Activated CD4-positive, CD25-positive, alpha-beta regulatory T cell (primary cell): ENCODE results near the gene RXRB.

Source experiments
- DNase-seq, 4 experiments: peaks; one replicate each; lab custom pipeline; 2025; lab: John Stamatoyannopoulos, UW

RXRB gene

DNA sequence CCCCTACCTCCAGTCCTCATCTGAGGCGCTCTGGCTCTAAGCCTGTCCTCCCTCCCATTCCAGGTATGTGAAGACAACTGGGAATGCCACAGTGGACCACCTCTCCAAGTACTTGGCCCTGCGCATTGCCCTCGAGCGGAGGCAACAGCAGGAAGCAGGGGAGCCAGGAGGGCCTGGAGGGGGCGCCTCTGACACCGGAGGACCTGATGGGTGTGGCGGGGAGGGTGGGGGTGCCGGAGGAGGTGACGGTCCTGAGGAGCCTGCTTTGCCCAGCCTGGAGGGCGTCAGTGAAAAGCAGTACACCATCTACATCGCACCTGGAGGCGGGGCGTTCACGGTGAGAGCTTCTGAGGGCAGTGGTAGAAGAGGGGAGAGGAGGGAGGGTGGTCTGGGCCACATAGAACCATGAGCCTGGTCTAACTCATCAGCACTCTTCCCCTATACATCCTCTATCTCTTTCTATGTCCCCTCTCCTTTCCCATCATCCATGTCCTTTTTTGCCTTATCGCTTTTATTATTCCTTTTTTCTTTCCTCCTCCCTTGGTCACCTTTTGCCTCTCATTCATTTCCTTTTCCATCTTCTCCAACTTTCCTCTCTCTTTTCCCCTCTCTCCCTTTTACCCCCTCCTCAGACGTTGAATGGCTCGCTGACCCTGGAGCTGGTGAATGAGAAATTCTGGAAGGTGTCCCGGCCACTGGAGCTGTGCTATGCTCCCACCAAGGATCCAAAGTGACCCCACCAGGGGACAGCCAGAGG is 11.4 kb upstream of the RXRB start:
- no peak for DNase-seq

GRCh38 chr6:33211136-33211535 is 10.7 kb upstream of the RXRB start:
- DNase-seq: no peak

GRCh38 chr6:33209856-33210255 is 9.4 kb upstream of the RXRB start:
- no peak for DNase-seq

GRCh38 chr6:33208091-33208967 is 7.9 kb upstream of the RXRB start, which contains the start of gene RING1:
Gene RING1 (plus strand): TSS chr6:33208500. CDS start chr6:33208823, 323 bp downstream.
- DNase-seq: peak; percentile 71 to 86 (median 80)

- DNase-seq: no peak
These were observed 7.2 kb upstream of the RXRB start for GRCh38 chr6:33207552-33208090.

DNA sequence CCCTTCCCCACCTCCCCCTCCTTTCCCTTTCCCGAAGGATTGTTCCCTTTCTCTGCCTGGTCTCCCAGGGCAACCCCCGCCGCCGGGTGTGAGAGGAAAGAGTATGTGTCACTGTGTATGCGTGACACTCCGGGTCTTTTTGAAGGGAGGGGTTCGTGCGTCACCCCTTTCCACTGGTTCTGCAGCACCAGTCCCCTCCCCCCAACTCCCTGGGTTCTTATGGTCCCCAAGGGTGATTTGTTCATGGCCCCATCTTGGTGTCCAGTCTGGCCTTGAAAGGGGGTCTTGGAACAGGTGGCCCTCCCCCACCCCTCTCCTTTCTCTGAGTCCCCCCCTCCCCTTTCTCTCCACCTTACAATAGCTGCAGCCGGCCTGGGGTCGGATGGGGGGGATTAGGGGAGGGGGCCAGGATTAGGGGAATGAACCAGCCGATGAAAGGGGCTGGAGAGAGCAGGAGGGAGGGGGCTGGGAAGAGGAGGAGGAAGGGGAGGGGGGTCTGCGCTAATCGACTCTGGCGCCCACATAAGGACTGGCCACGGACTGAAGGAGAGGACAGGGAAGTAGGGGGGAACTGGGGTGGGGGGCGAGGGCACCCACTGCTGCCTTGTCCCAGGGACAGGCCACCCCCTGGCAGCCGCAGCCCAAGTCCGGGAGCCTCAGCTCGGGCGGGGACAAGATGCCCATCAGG is 6.5 kb upstream of the RXRB start:
- no peak for DNase-seq

GRCh38 chr6:33206027-33206863 is 5.8 kb upstream of the RXRB start:
- DNase-seq: no peak

- peak in 1 of 4 experiments; percentile 29 for DNase-seq
These were observed 4.9 kb upstream of the RXRB start for GRCh38 chr6:33205191-33206026.

DNA sequence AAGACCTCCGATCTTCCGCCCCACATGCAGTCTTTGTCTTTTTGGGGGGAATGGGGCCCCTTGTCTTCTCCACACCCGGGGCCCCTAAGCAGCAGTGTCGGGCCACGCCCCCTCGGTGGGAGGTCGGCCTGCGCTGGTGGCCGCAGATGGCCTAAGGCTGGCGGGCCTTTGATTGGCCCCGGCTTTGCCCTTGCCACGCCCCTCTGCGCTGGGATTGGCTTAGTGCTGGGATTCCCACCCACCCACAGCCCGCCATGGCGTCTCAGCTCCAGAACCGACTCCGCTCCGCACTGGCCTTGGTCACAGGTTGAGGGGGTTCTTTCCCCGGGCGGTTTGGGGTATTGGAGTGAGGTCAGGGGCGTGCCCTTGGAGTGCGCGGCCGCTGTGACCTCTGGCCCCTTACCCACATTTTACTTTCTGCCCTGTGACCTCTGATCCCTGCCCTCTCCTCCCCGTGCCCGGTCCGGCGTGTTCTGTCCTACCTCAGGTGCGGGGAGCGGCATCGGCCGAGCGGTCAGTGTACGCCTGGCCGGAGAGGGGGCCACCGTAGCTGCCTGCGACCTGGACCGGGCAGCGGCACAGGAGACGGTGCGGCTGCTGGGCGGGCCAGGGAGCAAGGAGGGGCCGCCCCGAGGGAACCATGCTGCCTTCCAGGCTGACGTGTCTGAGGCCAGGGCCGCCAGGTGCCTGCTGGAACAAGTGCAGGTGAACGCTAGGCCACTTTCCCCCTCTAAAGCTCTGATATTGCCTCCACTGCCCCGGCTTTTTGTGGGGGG is 4.1 kb upstream of the RXRB start, which contains the start of gene HSD17B8:
Gene HSD17B8 (plus strand): TSS at position 241 of the 776 bp plus-strand sequence. CDS start 14 bp downstream, at position 255.
- peak; percentile 74 to 83 (median 80) for DNase-seq

GRCh38 chr6:33204165-33204414 is 3.6 kb upstream of the RXRB start:
- no peak for DNase-seq

GRCh38 chr6:33203443-33204164 is 3.1 kb upstream of the RXRB start:
- DNase-seq: no peak

GRCh38 chr6:33202799-33203198 is 2.3 kb upstream of the RXRB start:
- DNase-seq: no peak

GRCh38 chr6:33201935-33202334 is 1.5 kb upstream of the RXRB start:
- DNase-seq: no peak

DNA sequence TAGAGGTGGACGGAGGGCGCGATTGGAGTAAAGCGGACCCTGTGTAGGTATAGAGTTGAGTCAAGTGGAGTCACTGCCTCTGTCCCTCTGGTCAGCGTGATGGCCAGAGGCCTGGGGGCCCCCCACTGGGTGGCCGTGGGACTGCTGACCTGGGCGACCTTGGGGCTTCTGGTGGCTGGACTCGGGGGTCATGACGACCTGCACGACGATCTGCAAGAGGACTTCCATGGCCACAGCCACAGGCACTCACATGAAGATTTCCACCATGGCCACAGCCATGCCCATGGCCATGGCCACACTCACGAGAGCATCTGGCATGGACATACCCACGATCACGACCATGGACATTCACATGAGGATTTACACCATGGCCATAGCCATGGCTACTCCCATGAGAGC is 681 bp upstream of the RXRB start:
- DNase-seq: no peak

- DNase-seq: peak; percentile 58 to 71 (median 68)
These were observed 712 bp downstream of the RXRB start for GRCh38 chr6:33199687-33200218.

GRCh38 chr6:33198853-33199436 is 1.5 kb downstream of the RXRB start:
- DNase-seq: no peak

DNA sequence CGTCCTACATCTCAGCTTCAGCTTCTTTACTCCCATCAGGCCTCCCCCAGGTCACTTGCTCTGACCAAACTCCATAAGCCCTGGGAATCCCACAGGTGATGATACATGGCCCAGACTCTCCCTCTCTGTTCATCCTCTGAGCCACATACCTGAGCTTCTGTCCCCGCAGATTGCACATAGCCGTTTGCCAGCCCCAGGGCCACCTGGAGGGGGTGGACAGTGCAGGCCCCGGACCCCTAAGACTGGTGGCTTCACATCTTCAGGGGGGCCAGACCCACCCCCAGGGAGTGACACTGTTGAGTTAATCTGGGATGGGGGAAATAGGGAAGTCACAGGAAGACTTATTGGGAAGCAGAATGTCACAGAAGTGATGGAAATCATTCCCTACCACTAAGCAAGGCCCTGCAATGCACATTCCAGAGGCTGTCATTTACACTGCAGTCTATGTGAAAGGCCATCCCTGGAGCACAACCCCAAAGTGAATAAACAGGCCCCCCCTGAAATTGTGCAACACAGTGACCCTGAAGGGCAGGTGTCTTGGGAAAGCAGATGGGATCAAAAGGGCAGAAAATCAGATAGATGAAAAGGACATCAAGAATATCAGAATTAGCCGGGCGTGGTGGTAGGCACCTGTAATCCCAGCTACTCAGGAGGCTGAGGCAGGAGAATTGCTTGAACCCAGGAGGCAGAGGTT is 2.2 kb downstream of the RXRB start:
- DNase-seq: no peak
